A549 (cell line): ENCODE data around the gene CFAP46.

Experiments
- JUN ChIP-seq, 2 experiments: fragments of >200 bp; sonication (Bioruptor Twin); formaldehyde crosslinking; IDR thresholded peaks; 2 replicates in 1 of 2; 3 replicates in 1 of 2; pipeline ENCODE4 v1.6.1; 2016 to 2017
- JUNB ChIP-seq: fragments of >200 bp; sonication (Bioruptor Twin); formaldehyde crosslinking; IDR thresholded peaks from 2 replicates; pipeline ENCODE4 v1.6.1; 2016
- KDM5A ChIP-seq: fragments of 200-600 bp; sonication (generic); IDR thresholded peaks from 2 replicates; pipeline ENCODE4 v1.6.1; 2016; ENCODE audit warnings: antibody characterized with exemption, mild to moderate bottlenecking
- MAFK ChIP-seq: fragments of 450-650 bp; IDR thresholded peaks from 2 replicates; pipeline ENCODE4 v1.6.1; 2014; ENCODE audit not compliant: partially characterized antibody
- NR3C1 ChIP-seq: fragments of >200 bp; sonication (Bioruptor Twin); formaldehyde crosslinking; IDR thresholded peaks from 3 replicates; pipeline ENCODE4 v1.6.1; 2017
- POLR2A ChIP-seq: IDR thresholded peaks from 2 replicates; pipeline ENCODE4 v1.6.1; 2012; ENCODE audit warnings: mild to moderate bottlenecking, low read length
- POLR2AphosphoS2 ChIP-seq: conservative IDR thresholded peaks from 2 replicates; pipeline ENCODE4 v1.6.1; 2012; ENCODE audit warnings: low read length, improper control_type of control experiment, inconsistent platforms
- RFX5 ChIP-seq: fragments of 450-650 bp; IDR thresholded peaks from 2 replicates; pipeline ENCODE4 v1.7.1; 2014; ENCODE audit warnings: antibody characterized with exemption, mild to moderate bottlenecking, moderate library complexity
- RNF2 ChIP-seq: fragments of 200-600 bp; sonication (generic); IDR thresholded peaks from 2 replicates; pipeline ENCODE4 v1.6.1; 2016; ENCODE audit warnings: low read depth, mild to moderate bottlenecking, antibody characterized with exemption, moderate library complexity, borderline replicate concordance
- SMC3 ChIP-seq: fragments of >200 bp; sonication (Bioruptor Twin); formaldehyde crosslinking; IDR thresholded peaks from 3 replicates; pipeline ENCODE4 v1.6.1; 2018; ENCODE audit warnings: inconsistent platforms
- TF ChIP-seq, protein P1 (sequence below): fragments of >200 bp; sonication (Bioruptor Twin); formaldehyde crosslinking; IDR thresholded peaks from 3 replicates; pipeline ENCODE4 v1.5.1; 2016
- TF ChIP-seq, protein P2 (sequence below): IDR thresholded peaks from 2 replicates; pipeline ENCODE4 v1.6.1; 2012

DNA sequence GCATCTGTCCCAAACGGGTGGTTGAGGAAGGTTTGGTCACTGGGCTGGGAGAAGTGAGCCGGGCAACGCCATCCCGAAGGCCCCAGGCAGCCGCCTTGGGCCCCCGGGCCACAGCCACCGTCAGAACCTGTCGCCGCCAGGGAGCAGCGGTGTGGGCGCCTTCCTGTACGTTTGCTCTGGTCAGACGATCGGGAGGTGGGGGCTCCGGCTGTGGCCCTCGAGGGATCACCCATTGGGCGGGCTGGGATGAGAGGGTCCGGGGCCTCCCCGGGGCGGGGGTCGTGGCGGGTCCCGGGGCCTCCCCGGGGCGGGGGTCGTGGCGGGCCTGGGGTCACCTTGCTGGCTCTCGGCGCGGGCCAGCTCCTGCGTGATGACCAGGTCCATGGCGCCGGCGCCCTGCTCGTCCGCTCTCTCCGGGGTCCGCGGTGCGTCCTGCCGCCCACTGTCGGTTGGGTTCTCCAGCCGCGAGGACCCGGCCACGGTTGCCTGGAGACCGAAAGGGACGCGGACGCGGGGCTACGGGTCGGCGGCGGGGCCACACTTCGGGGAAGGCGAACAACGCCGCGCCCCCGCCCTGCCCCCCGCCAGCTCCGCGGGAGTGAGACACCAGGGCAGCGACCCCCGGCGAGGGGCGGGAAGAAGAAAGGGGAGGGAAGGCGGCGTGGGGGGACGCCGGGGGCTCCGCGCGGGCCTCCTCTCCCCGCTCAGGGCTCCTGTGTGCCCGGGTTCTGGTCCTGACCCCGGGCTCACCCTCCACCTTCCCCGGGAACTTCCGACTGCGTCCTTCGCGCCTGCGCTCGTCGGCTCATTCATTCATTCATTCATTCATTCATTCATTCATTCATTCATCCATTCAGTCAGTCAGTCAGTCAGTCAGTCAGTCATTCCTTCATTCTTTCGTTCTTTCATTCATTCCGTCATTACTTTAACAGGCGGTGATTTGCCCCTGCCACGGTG lies at the start of gene CFAP46:
- TF ChIP-seq, protein P1, sequence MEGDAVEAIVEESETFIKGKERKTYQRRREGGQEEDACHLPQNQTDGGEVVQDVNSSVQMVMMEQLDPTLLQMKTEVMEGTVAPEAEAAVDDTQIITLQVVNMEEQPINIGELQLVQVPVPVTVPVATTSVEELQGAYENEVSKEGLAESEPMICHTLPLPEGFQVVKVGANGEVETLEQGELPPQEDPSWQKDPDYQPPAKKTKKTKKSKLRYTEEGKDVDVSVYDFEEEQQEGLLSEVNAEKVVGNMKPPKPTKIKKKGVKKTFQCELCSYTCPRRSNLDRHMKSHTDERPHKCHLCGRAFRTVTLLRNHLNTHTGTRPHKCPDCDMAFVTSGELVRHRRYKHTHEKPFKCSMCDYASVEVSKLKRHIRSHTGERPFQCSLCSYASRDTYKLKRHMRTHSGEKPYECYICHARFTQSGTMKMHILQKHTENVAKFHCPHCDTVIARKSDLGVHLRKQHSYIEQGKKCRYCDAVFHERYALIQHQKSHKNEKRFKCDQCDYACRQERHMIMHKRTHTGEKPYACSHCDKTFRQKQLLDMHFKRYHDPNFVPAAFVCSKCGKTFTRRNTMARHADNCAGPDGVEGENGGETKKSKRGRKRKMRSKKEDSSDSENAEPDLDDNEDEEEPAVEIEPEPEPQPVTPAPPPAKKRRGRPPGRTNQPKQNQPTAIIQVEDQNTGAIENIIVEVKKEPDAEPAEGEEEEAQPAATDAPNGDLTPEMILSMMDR: no peak
- no peak for TF ChIP-seq NR3C1
- no peak for TF ChIP-seq POLR2A
- TF ChIP-seq JUNB: no peak
- TF ChIP-seq, protein P2, sequence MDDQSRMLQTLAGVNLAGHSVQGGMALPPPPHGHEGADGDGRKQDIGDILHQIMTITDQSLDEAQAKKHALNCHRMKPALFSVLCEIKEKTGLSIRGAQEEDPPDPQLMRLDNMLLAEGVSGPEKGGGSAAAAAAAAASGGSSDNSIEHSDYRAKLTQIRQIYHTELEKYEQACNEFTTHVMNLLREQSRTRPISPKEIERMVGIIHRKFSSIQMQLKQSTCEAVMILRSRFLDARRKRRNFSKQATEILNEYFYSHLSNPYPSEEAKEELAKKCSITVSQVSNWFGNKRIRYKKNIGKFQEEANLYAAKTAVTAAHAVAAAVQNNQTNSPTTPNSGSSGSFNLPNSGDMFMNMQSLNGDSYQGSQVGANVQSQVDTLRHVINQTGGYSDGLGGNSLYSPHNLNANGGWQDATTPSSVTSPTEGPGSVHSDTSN: no peak
- TF ChIP-seq SMC3: no peak
- no peak for TF ChIP-seq RNF2
- no peak for TF ChIP-seq POLR2AphosphoS2
- TF ChIP-seq KDM5A: no peak
- no peak for TF ChIP-seq MAFK
- TF ChIP-seq JUN (IDR thresholded peaks at IDR 0.05): peak in 1 of 2 experiments; percentile 46; a peak in 1 of 5 replicates
- no peak for TF ChIP-seq RFX5
